Activated CD8-positive, alpha-beta T cell treated with anti-CD3 and anti-CD28 coated beads for 36 hours (primary cell): ENCODE results near the gene TPSB2. TPM values are rescaled to one million over a fixed set of nuclear protein-coding genes. Genes with fewer than 3 reads are reported as not detected.

ENCODE experiments used
- ATAC-seq: fragments of 200-7000 bp; cut with Tn5 transposase; one replicate; pipeline ENCODE4 v1.10.0; 2021; ENCODE audit warnings: mild to moderate bottlenecking, moderate library complexity
- CTCF ChIA-PET: fragments of 350-600 bp; sonication (Branson Sonifier 250); formaldehyde crosslinking; loops from one replicate; lab custom pipeline; 2021; ENCODE audit warnings: antibody characterized with exemption; lab: Charles Lee
- POLR2A ChIA-PET: fragments of 350-600 bp; sonication (Branson Sonifier 250); formaldehyde crosslinking; loops from one replicate; lab custom pipeline; 2021; ENCODE audit warnings: antibody characterized with exemption; lab: Charles Lee
- DNase-seq: peaks from one replicate; pipeline ENCODE4 v3.0.0-alpha.2; 2020
- H3K27ac Mint-ChIP-seq: one replicate; pipeline ENCODE4 v1.8.0; 2021; ENCODE audit warnings: mild to moderate bottlenecking, mixed read lengths
- H3K27me3 Mint-ChIP-seq: one replicate; pipeline ENCODE4 v1.8.0; 2021; ENCODE audit warnings: mixed read lengths
- H3K36me3 Mint-ChIP-seq: one replicate; pipeline ENCODE4 v1.8.0; 2021; ENCODE audit warnings: low read depth, mixed read lengths
- H3K4me1 Mint-ChIP-seq: one replicate; pipeline ENCODE4 v1.8.0; 2021; ENCODE audit warnings: low read depth, mixed read lengths
- H3K4me3 Mint-ChIP-seq: one replicate; pipeline ENCODE4 v1.8.0; 2021; ENCODE audit warnings: mild to moderate bottlenecking, moderate library complexity, mixed read lengths
- H3K9me3 Mint-ChIP-seq: one replicate; pipeline ENCODE4 v1.8.0; 2021; ENCODE audit warnings: mixed read lengths
- intact Hi-C: fragments of 100-400 bp; cut with micrococcal nuclease; formaldehyde crosslinking; loops from one replicate; pipeline ENCODE4 v1.10.0; 2022
- total RNA-seq, 2 experiments: library from RNA; stranded (reverse); gene quantifications; one replicate each; pipeline ENCODE4 v1.2.3, GENCODE V29; 2021
- TF ChIP-seq, protein P1 (sequence below): fragments of 200-600 bp; IDR thresholded peaks from one replicate; pipeline ENCODE4 v1.8.0; 2022; ENCODE audit warnings: antibody characterized with exemption, mild to moderate bottlenecking

Gene TPSB2
- total RNA-seq, 2 experiments from 2014 or later = not detected

DNA sequence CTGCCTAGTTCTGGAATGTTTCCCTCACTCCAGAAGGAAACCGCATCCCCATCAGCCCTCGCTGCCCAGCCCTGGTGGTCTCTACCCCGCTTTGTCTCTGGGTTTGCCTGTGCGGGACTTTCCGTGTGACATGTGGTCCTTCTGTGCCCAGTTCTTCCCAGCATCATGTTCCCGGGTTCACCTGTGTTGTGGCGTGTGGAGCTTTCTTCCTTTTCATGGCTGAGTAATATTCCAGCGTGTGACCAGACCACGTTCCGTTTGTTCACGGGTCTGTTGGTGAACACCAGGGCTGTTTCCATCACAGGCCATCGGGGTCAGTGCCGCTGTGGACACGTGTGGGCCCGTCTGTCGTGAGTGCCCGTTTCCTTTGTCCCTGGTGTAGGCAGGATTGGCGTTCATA lies 45.0 kb downstream of the TPSB2 start:
- CTCF ChIA-PET = no interaction called here
- no peak for ATAC-seq
- POLR2A ChIA-PET = no interaction called here
- no peak overlapping the region for H3K27ac Mint-ChIP-seq
- intact Hi-C loops = no loop called here
- no peaks in the 10 kb centered on the region for H3K36me3 Mint-ChIP-seq
- H3K4me1 Mint-ChIP-seq = no peaks in the 10 kb centered on the region
- no peak overlapping the region for H3K4me3 Mint-ChIP-seq
- no peaks in the 10 kb centered on the region for H3K9me3 Mint-ChIP-seq
- no peak for DNase-seq
- H3K27me3 Mint-ChIP-seq = no peaks in the 10 kb centered on the region
- TF ChIP-seq, protein P1, sequence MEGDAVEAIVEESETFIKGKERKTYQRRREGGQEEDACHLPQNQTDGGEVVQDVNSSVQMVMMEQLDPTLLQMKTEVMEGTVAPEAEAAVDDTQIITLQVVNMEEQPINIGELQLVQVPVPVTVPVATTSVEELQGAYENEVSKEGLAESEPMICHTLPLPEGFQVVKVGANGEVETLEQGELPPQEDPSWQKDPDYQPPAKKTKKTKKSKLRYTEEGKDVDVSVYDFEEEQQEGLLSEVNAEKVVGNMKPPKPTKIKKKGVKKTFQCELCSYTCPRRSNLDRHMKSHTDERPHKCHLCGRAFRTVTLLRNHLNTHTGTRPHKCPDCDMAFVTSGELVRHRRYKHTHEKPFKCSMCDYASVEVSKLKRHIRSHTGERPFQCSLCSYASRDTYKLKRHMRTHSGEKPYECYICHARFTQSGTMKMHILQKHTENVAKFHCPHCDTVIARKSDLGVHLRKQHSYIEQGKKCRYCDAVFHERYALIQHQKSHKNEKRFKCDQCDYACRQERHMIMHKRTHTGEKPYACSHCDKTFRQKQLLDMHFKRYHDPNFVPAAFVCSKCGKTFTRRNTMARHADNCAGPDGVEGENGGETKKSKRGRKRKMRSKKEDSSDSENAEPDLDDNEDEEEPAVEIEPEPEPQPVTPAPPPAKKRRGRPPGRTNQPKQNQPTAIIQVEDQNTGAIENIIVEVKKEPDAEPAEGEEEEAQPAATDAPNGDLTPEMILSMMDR = no peak

DNA sequence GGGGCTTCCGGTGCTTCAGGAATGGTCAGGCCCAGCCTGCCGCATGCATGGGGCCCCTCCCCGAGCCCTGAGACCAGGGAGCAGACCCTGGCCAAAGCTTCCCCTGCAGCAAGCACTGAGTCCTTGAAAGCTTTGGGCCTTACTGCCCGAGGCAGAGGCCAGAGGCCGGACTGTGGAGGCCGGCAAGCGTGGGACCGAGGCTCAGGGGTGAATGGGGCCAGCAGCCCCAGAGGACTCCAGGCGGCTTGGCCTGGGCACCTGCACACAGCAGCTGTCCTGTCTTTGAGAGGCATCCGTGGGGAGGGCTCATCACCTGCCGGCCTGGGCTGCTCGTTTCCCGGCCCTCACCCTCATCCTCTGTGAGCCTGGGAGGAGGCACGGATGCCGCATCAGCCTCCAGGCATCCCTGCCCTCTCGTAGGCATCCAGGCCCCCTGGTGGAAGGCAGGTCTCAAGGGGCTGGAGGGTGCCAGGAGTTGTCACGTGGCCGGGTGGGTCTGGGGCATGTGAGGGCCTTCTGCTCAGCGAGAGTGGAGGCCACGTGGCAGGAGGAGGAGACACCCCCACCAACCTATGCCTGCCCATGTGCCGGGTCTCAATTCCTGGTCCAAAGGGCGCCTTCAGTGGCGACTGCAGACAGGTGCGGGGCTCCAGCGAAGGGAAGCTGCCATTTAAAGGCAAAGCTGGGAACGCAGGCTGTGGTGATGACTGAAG lies 45.7 kb downstream of the TPSB2 start:
- ATAC-seq = no peak
- H3K9me3 Mint-ChIP-seq = no peaks in the 10 kb centered on the region
- H3K4me1 Mint-ChIP-seq = no peaks in the 10 kb centered on the region
- H3K27me3 Mint-ChIP-seq = no peaks in the 10 kb centered on the region
- no peak overlapping the region for H3K27ac Mint-ChIP-seq
- H3K36me3 Mint-ChIP-seq = no peaks in the 10 kb centered on the region
- intact Hi-C loops = no loop called here
- TF ChIP-seq, protein P1 = no peak
- ChIA-PET POLR2A (no interaction called here), CTCF (no interaction called here)
- no peak overlapping the region for H3K4me3 Mint-ChIP-seq
- no peak for DNase-seq

DNA sequence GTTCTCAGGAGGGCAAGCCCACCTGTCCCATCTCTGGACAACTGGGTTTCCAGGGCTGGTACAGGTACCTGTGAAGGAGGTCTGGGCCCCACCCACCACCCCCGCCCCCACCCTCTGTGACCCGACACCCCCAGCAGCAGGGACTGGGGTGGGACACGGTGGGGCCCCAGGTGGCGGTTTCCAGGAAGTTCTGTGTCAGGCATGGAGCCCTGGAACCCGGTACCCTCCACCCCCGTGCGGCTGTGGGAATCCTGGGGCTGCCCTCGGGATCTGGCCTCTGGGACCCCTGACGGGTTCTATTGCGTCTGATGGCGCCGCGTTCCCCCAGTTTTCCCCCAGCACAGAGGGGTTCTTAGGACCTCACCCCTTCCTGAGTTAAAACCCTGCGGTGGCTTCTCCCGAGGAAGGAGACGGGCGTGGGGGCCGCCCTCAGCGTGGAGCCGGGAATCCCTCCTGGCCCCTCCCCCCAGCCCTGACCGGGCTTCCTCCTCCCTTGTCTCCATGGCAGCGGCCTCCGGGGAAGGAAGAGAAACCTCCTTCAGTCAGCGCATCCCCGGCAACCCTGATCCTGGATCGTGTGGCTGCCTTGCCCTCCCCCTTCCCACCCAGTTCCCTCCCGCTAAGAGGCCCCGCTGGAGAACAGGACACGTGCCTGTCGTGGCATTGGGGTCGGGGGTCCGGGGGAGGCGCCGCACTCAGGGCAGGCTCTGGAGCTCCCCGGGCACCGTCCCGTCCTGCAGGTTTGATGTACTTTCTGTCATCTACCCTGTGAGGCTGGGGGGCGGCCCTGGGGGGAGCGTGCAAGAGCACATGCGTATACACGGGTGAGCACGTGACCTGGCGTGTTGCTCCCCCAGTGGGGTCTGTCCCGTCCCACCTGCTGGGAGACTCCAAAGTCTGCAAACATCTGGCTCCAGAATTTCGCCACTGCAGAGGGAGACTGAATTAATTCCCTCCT lies 46.8 kb downstream of the TPSB2 start:
- DNase-seq (no peak), ATAC-seq (no peak)
- TF ChIP-seq, protein P1 = no peak
- Mint-ChIP-seq H3K9me3 (no peaks in the 10 kb centered on the region), H3K27me3 (no peaks in the 10 kb centered on the region), H3K36me3 (no peaks in the 10 kb centered on the region), H3K4me1 (no peaks in the 10 kb centered on the region), H3K27ac (no peak overlapping the region), H3K4me3 (no peak overlapping the region)
- POLR2A ChIA-PET = no interaction called here
- intact Hi-C loops = no loop called here
- CTCF ChIA-PET = no interaction called here

DNA sequence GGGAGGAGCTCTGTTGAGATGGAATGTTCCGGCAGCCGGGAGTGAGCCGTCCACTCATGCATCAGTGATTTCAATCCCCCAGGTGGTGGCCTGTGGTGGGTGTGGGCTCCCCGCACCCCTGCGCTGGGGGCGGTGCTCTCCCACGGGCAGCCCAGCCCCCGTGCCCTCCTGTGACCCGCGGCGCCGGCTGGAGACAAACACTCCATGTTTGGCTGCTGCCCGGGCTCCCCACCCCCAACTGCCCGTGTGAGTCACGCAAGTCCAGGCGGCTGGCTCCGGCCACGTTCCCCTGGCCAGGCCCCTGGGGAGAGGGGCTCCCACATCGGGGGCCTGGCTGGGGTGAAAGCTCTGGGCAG lies 47.7 kb downstream of the TPSB2 start:
- Mint-ChIP-seq H3K9me3 (no peaks in the 10 kb centered on the region), H3K4me1 (no peaks in the 10 kb centered on the region), H3K27ac (no peak overlapping the region), H3K4me3 (no peak overlapping the region), H3K27me3 (no peaks in the 10 kb centered on the region), H3K36me3 (no peaks in the 10 kb centered on the region)
- intact Hi-C loops = no loop called here
- ChIA-PET CTCF (interaction anchor here (1.4 kb wide), 1 partner anchor 124 kb away, joined by 5 read pairs; no protein-coding TSS in a partner anchor), POLR2A (no interaction called here)
- TF ChIP-seq, protein P1 = no peak
- no peak for ATAC-seq
- no peak for DNase-seq
